ENCODE results near the gene ZNF524.
A peak's percentile ranks its signal among the peaks of the same experiment; 100 is the strongest.

Gene ZNF524

DNA sequence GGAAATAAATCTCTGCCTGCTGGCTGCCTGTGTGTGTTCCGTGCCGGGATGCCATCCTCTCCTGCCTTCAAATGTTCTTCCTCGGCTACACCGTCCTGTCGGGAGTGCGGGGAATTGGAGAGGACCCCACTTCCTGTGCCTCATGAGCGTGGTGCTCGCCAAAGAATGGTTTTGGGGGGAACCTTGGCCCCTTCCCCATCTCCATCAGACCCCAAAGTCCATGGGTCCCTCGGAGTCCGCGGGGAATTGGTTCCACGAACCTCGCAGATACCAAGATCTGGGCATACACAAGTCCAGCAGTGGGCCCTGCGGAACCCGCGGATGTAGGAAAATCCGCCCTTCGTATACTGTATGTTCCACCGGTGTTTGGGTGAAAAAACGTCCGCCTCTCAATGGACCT, 3.0 kb downstream of the ZNF524 start:
- no peak overlapping the region for H3K4me3 ChIP-seq (ENCODE audit: low read depth, low read length)
- DNase-seq (ENCODE audit: low read depth), result no peak
- TF ChIP-seq CTCF (IDR thresholded peaks at IDR 0.05; ENCODE audit: low read depth, low read length, missing control alignments), result no peak

DNA sequence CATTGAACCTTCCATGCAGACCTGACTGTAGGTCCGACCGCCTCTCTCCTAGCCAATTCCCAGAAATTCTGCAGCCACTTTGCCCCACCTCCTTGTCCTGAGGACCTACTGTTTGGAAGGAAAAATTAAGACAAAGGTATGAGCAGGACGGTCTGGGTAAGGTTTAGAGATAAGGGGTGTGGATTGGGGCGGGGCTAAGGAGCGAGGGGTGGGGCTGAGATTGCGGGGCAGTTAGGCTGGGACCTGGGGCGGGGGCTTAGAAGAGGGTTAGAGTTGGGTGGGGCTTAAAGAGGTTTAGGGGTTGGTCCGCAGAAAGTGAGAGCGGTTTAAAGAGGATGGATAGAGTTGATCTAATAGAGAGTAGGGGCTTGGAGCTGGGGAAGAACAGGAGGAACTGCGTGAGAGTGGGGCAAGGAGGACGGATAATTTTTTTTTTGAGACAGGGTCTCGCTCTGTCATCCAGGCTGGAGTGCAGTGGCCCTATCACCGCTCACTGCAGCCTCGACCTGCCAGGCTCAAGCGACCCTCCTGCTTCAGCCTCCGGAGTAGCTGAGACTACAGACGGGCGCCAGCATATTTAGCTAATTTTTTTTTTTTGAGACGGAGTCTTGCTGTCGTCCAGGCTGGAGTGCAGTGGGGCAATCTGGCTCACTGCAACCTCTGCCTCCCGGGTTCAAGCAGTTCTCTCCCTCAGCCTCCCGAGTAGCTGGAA, 3.6 kb downstream of the ZNF524 start:
- no peak overlapping the region for H3K4me3 ChIP-seq (ENCODE audit: low read depth, low read length)
- DNase-seq (ENCODE audit: low read depth), result no peak
- no peak for TF ChIP-seq CTCF (IDR thresholded peaks at IDR 0.05; ENCODE audit: low read depth, low read length, missing control alignments)

DNA sequence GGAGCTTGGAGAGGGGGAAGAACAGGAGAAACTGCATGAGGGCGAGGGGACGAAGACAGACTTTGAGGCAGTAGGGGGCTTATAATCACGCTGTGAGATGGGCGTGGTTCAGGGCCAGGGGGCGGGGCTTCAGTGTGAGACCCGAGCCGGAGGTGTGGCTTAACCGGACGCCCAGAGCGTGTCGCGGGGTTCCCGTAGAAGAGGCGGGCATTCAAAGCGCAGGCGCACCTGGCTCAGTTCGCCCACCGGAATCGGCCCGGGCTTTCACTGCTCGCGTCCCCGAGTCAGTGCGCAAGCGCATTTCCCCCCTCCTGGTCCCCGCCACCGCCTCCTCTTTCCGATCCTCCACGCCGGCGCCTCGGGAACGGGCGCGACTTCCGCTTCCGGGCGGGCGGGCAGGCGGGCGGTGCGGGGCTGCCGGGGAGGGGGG, 5.1 kb downstream of the ZNF524 start:
- TF ChIP-seq CTCF (IDR thresholded peaks at IDR 0.05; ENCODE audit: low read depth, low read length, missing control alignments), result no peak
- H3K4me3 ChIP-seq (ENCODE audit: low read depth, low read length), result peak overlapping the region; percentile 98
- DNase-seq (ENCODE audit: low read depth), result peak; percentile 91

- peak within 1 kb of the TSS; percentile 98 for H3K4me3 ChIP-seq (ENCODE audit: low read depth, low read length)
- peak; percentile 81 for TF ChIP-seq CTCF (IDR thresholded peaks at IDR 0.05; ENCODE audit: low read depth, low read length, missing control alignments)
- peak; percentile 57 for DNase-seq (ENCODE audit: low read depth)
Observed at GRCh38 chr19:55605637-55606470, 5.8 kb downstream of the ZNF524 start, which contains the start of gene ZNF865. ZNF865 (plus strand) TSS chr19:55605647; CDS start chr19:55613619, 7,972 bp downstream.

- TF ChIP-seq CTCF (IDR thresholded peaks at IDR 0.05; ENCODE audit: low read depth, low read length, missing control alignments), result no peak
- DNase-seq (ENCODE audit: low read depth), result no peak
Observed at GRCh38 chr19:55606471-55606787, 6.3 kb downstream of the ZNF524 start.

DNA sequence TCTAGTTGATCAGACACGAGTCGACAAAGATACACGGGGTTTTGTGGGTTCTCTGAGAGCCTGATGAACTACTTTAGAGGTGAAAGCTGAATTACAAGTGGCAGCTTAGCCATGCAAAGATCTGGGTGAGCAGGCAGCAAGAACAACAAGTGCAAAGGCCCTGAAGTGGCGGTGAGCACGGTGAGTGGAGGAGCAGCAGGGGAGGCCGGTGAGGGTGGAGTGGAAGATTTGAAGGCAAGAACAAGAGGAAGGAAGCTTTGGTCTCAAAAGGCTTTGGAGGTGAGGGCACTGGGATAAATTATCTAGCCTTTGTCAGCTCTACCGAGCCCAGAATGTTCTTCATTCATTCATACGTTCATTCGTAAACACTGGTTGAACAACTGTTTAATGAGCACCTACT, 6.7 kb downstream of the ZNF524 start:
- DNase-seq (ENCODE audit: low read depth), result no peak
- no peak for TF ChIP-seq CTCF (IDR thresholded peaks at IDR 0.05; ENCODE audit: low read depth, low read length, missing control alignments)
- peak overlapping the region; percentile 98 for H3K4me3 ChIP-seq (ENCODE audit: low read depth, low read length)

More at GRCh38 chr19:55606471-55606787, 6.3 kb downstream of the ZNF524 start:
- peak overlapping the region; percentile 98 for H3K4me3 ChIP-seq (ENCODE audit: low read depth, low read length)

Measured in GM12864 (cell line).